ENCODE results near the gene COPS3.
A peak's percentile ranks its signal among the peaks of the same experiment; 100 is the strongest.

COPS3 gene

DNA sequence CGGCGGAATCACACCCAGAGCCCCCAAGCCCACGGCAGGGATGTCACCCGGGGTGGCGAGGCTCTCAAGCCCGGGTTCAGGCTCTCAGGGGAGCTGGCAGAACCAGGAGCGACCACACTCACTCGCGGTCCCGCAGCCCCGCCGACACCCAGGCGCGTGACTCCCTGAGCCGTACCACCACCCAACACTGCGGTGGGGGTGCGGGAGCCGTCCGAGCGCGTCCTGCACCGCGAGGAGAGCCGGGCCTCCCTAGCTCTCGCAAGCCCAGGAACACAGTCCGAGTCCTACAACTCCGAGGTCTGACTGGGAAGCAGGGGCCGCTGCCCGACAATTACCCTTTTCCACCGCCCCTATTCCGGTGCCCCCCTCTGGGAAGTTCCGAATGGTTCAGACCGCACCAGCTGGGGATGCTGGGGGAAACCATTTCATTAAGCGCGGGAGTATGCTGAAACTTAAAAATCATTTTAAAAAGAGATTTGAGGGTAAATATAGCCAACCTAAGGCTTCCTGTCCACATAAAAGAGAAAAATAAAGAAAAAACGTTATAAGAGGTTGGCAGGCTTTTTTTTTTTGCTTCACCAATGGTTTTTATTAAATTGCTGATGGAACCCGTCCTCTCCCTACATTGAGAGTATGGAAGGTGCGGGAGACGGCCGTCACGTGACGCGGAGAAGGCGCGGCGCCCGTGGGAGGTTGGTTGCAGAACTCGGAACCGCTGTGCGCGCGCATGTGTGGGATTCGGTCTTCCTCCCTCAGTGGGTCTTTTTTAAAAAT lies 43.8 kb downstream of the COPS3 start, which contains the start of gene FLCN:
Gene FLCN, minus strand, starts transcription at position 143 of the 774 bp plus-strand sequence. CDS start 9,031 bp downstream, outside the sequence.
- peak; percentile 87 for DNase-seq

- no peak for DNase-seq
Observed at GRCh38 chr17:17236295-17237025, 44.6 kb downstream of the COPS3 start.

- no peak for DNase-seq
Observed at GRCh38 chr17:17235212-17236174, 45.6 kb downstream of the COPS3 start.

DNA sequence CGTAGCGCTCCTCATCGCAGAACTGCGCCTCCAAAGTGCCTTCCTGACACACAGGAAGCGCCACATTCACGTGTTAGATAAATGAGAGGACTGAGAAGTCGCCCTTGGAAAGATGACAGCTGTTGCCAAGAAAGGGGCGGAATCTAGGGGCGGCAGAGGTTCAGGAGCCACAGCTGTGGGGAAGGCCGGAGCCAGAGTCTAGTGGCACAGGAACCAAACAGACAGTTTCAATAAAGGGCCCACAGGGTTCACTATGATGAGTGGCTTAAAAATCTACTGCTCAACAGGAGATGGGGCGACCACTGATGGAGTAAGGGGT lies 48.8 kb downstream of the COPS3 start:
- DNase-seq = no peak

DNA sequence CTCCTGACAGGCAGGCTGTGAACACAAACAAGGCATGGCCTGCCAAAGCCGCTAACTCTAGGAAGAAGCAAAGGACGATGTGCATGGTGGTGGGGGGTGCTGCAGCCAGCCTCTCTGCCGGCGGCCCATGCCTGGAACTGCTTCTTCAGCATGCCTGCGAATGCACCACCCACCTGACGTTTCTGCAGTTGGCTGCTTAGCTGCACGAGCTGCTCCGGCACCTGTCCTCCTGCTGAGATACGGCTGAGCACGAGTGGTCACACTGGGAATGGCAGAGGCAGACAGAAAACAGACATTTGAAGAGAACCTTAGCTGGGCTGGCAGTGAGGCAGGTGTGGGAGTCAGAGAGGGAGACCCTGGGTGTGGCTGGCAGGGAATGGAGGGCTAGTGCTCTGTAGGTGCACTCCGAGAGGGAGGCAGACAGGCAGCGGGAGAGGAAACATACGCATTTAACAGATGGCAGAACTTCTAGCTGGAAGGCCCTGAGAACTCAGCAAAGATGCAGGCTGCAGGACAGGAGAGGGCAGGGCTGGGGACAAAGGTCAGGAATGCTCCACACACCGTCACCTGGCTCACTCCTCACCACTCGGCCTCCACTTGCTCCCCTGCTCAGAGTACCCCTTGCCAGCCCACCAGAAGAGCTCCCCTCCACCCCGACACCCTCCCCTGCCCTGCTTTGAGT lies 49.3 kb downstream of the COPS3 start:
- DNase-seq = no peak

DNA sequence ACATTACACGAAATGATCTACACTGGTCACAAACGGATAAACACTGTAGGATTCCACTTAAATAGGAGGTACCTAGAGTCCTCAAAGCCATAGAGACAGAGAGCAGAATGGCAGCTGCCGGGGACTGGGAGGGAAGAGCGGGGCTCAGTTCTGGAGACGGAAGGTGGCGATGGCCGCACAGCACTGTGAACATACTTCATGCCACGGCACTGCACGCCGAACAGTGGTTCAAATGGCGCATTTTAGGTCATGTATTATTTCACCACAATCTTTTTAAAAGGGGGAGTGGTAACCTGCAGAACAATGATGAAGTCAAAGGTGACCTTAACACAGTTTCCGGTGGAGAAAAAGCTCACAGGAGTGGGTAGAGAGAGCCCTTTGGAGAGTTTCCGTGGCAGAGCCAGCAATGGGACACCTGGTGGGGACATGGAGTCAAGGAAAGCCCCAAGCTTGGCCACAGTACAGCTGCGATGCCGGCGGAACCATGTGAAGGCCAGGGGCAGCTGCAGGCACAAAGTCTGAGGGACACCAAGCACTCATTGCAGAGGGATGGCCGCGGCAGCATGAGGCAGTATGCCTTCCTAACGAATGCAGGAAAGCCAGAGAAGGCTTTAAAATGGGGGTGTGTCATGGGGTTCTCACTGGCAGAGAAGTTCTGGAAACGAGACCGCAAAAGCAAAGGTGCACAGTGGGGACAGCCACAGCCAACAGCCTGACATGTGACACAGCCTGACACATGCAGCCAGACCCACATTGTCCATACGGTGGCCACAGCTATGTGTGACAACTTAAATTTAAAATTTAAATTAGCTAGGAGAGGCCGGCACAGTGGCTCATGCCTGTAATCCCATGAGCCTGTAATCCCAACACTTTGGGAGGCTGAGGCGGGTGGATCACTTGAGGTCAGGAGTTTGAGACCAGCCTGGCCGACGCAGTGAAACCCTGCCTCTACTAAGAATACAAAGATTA lies 51.3 kb downstream of the COPS3 start:
- no peak for DNase-seq

DNA sequence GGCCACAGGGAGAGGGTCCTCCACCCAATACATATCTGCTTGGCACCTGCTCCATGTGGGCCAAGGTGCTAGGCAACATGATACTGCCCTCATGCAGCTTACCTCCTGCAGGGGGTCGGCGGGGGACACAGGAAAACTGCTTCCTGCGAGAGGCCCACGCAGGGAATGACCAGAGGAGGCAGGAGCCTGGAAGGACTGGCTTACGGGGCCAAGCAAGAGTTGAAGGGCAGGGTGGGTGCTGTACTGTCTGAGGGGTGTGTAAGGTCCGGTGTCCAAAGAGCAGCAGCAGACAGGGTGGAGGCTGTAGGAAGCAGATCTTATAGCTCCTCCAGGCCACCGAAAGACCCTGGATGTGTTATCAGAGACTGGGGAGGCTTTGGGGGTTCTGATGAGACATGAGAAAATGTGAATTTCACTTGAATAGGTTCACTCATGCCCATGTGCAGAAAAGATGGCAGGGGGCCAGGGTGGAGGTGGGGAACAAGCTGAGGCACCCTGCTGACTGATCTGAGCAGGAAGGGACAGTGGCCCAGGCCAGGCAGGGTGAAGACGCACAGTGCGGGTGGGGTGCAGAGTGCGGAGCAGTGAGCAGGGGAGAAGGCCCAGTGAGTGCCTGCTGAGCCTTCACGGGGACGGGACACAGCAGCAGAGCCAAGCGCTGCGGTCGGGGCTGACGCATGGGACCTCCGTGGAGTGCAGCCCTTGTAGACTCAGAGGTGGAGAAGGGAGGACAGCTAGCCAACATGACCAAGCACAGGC lies 52.3 kb downstream of the COPS3 start:
- DNase-seq = no peak

DNA sequence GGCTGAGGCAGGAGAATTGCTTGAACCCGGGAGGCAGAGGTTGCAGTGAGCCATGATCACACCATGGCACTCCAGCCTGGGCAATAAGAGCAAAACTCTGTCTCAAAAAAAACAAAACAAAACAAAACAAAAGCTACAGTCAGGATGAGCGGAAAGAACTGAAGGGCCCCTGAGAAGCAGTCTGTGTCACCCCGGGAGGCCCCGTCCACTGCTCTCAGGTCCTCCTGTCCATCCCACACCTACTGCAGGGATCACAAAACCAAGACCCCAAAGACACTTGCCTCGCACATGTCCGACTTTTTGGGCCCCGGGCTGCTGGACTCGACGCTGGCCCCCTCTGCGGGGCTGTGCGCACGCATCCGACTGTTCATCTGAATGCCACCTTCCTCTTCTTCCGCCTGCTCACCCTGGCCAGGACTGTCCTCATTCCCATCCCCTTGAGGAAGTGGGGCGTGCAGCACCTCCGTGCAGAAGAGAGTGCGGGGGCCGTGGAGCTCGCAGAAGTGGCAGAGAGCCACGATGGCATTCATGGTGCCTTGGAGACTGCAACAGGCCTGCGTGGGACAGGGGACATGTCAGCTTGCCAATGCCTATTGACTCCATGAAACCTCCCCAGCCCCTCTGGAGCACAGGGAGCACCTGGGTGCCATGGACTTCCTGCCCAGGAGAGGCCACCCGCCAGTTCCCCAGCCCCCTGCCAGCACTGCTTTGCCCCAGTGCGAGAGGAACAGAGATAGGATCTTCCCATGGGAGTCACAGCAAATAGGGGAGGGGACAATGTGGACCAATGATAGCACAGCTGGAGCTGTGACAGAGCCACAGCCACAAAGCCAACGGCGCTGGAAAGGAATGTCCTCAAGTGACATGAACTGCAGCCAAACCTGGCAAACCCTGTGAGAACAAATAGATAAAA lies 53.2 kb downstream of the COPS3 start:
- no peak for DNase-seq

GRCh38 chr17:17226451-17227265 lies 54.4 kb downstream of the COPS3 start:
- no peak for DNase-seq

DNA sequence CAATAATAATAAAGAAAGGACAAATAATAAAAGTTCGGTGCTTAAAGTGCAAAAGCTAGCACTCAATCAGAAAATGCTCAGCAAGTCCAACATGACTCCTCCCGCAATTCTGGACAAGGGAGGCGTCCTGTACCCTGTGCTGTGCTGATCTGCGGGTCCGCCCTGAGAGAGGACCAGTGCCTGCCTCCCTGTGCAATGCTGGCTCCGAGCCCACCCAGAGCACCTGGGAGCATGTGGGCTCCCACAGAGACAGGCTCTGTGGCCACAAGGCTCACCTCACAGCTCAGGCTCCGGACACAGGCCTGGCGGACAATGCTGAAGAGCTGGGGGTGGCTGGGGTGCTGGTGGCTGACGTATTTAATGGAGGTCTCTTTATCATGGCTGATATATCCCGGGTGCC lies 55.1 kb downstream of the COPS3 start:
- DNase-seq = no peak

GRCh38 chr17:17224137-17224536 lies 56.9 kb downstream of the COPS3 start:
- no peak for DNase-seq

- DNase-seq = no peak
Observed at GRCh38 chr17:17223736-17224135, 57.3 kb downstream of the COPS3 start.

- DNase-seq = no peak
Observed at GRCh38 chr17:17221329-17221728, 59.7 kb downstream of the COPS3 start.

DNA sequence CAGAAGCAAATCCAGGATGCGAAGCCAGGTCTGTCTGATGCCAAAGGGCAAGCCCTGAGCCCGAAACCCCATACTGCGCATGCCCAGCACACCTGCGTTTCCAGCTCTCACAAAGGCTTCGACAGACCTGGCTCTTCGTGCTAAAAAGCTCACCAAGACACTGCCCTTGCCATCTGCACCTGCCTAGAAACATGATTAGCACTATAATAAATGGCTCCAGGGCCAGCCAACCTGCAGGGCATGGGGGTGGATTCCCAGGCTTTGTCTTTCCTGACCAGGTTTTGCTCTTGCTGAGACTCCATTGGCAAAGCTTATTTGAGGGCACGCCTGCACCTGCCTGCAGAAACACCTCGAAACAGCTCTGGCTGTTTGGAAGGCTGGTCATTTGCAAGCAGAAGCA lies 60.5 kb downstream of the COPS3 start:
- DNase-seq = no peak

DNA sequence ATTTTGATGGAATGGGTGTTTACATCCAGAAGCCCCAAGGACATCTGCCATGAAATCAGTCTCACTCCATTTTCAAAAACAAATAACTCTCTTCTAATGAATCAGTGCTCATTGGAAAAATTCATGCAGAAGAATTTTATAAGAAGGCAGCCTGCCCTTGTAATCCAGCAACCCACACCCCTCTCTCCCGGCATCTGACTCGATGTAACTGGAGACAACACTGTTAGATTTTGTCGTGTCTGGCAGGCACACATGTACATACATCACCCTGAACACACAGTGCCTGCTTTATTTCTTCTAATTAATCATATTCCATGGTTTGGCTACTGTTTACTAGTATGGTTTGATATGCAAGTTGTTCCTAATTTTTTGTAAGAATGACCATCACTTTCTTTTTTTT lies 63.1 kb downstream of the COPS3 start:
- DNase-seq = no peak

DNA sequence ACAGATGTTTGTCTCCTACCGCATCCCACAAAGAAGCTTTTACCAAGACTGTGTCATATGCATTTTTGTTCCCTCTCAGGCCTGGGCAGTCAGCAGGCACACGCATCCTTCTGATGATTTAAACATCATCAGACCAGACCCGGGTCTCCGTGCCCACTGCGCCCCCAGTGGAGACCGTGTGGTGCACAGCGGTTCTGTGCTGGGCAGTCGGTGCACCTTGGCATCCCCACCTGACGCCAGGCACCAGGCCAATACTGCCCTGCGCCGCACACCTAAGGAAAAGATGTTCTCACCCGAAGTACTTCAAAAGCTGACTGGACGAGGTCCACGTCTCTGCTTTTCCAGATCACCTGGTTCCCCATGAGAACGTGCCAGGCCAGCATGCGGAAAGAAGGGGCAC lies 64.3 kb downstream of the COPS3 start:
- no peak for DNase-seq

GRCh38 chr17:17216236-17216635 lies 64.8 kb downstream of the COPS3 start:
- DNase-seq = no peak

DNA sequence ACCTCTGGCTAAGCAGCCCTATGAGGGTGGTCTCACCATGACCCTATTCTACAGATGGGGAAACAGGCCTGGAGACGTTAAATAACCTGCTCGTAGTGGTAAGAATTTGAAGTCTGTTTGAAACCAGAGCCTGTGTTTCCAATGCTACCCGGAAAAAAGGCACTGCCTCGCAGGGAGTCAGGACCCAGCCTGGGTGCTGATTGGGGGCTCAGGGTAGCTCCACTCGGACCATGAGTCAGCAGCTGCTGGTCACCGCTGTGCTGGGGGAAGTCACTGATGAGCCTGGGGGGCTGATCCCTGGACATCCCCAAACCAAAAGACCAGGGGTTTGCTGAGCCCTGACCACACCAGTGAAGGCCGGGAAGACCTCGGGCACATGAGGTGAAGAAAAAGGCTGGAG lies 65.5 kb downstream of the COPS3 start:
- DNase-seq = no peak

Data from activated gamma-delta T cell treated with Interleukin-2 at 50 U/mL for 16 hours (primary cell).